ENCODE results near the gene HAP1.

The HAP1 gene

GRCh38 chr17:41718287-41718645 is 16.2 kb downstream of the HAP1 start:
- Mint-ChIP-seq H3K27ac (no peak overlapping the region), H3K27me3 (ENCODE audit: low read depth, poor library complexity) (peaks cover 16% of the 10 kb centered on the region), H3K4me3 (no peak overlapping the region), H3K9me3 (no peaks in the 10 kb centered on the region), H3K36me3 (ENCODE audit: low read depth) (no peaks in the 10 kb centered on the region), H3K4me1 (peaks cover 26% of the 10 kb centered on the region)
- no peak for TF ChIP-seq CTCF (IDR thresholded peaks at IDR 0.05)
- DNase-seq = no peak

- no peak overlapping the region for H3K4me3 Mint-ChIP-seq
- H3K9me3 Mint-ChIP-seq = no peaks in the 10 kb centered on the region
- no peak overlapping the region for H3K27ac Mint-ChIP-seq
- TF ChIP-seq CTCF (IDR thresholded peaks at IDR 0.05) = no peak
- peaks cover 23% of the 10 kb centered on the region for H3K4me1 Mint-ChIP-seq
- no peaks in the 10 kb centered on the region for H3K36me3 Mint-ChIP-seq (ENCODE audit: low read depth)
- no peak for DNase-seq
- H3K27me3 Mint-ChIP-seq (ENCODE audit: low read depth, poor library complexity) = peaks cover 16% of the 10 kb centered on the region
These were observed 16.8 kb downstream of the HAP1 start for GRCh38 chr17:41717408-41718286.

GRCh38 chr17:41711669-41712400 is 22.6 kb downstream of the HAP1 start, which contains the start of gene GAST:
Gene GAST, plus strand, starts transcription at chr17:41712331. Its CDS starts 3,106 bp downstream, at chr17:41715437.
- TF ChIP-seq CTCF (IDR thresholded peaks at IDR 0.05) = no peak
- Mint-ChIP-seq H3K27ac (no peak within 1 kb of the TSS), H3K27me3 (ENCODE audit: low read depth, poor library complexity) (peaks cover 42% of the 10 kb centered on the region), H3K4me3 (no peak within 1 kb of the TSS), H3K36me3 (ENCODE audit: low read depth) (no peaks in the 10 kb centered on the region), H3K4me1 (no peaks in the 10 kb centered on the region), H3K9me3 (peaks cover 3% of the 10 kb centered on the region)
- no peak for DNase-seq

- DNase-seq = no peak
- no peaks in the 10 kb centered on the region for H3K36me3 Mint-ChIP-seq (ENCODE audit: low read depth)
- H3K27me3 Mint-ChIP-seq (ENCODE audit: low read depth, poor library complexity) = peaks cover 39% of the 10 kb centered on the region
- H3K4me3 Mint-ChIP-seq = no peak overlapping the region
- TF ChIP-seq CTCF (IDR thresholded peaks at IDR 0.05) = no peak
- H3K4me1 Mint-ChIP-seq = peaks cover 7% of the 10 kb centered on the region
- no peak overlapping the region for H3K27ac Mint-ChIP-seq
- H3K9me3 Mint-ChIP-seq = peaks cover 3% of the 10 kb centered on the region
These were observed 23.9 kb downstream of the HAP1 start for GRCh38 chr17:41710472-41711090.

- Mint-ChIP-seq H3K9me3 (peaks cover 3% of the 10 kb centered on the region), H3K27me3 (ENCODE audit: low read depth, poor library complexity) (peaks cover 35% of the 10 kb centered on the region), H3K4me3 (no peak overlapping the region), H3K27ac (no peak overlapping the region), H3K36me3 (ENCODE audit: low read depth) (no peaks in the 10 kb centered on the region), H3K4me1 (peaks cover 14% of the 10 kb centered on the region)
- DNase-seq = no peak
- no peak for TF ChIP-seq CTCF (IDR thresholded peaks at IDR 0.05)
These were observed 26.4 kb downstream of the HAP1 start for GRCh38 chr17:41707803-41708669.
